GM18873 (cell line): ENCODE measurements around the gene CHAD.

Source experiments
- ATAC-seq: cut with Tn5 transposase; IDR thresholded peaks from one replicate; pipeline ENCODE4 v1.9.1; 2021; ENCODE audit warnings: mild to moderate bottlenecking, moderate library complexity, moderate number of reproducible peaks; ENCODE audit not compliant: unreplicated experiment, low FRiP score

Gene CHAD

GRCh38 chr17:50495217-50495823 is 26.6 kb upstream of the CHAD start:
- ATAC-seq, result no peak

- ATAC-seq, result no peak
These were observed 25.1 kb upstream of the CHAD start for GRCh38 chr17:50493744-50494143.

GRCh38 chr17:50492214-50492613 is 23.5 kb upstream of the CHAD start:
- no peak for ATAC-seq

GRCh38 chr17:50491505-50491904 is 22.8 kb upstream of the CHAD start:
- ATAC-seq, result no peak

GRCh38 chr17:50488880-50489279 is 20.2 kb upstream of the CHAD start:
- no peak for ATAC-seq

DNA sequence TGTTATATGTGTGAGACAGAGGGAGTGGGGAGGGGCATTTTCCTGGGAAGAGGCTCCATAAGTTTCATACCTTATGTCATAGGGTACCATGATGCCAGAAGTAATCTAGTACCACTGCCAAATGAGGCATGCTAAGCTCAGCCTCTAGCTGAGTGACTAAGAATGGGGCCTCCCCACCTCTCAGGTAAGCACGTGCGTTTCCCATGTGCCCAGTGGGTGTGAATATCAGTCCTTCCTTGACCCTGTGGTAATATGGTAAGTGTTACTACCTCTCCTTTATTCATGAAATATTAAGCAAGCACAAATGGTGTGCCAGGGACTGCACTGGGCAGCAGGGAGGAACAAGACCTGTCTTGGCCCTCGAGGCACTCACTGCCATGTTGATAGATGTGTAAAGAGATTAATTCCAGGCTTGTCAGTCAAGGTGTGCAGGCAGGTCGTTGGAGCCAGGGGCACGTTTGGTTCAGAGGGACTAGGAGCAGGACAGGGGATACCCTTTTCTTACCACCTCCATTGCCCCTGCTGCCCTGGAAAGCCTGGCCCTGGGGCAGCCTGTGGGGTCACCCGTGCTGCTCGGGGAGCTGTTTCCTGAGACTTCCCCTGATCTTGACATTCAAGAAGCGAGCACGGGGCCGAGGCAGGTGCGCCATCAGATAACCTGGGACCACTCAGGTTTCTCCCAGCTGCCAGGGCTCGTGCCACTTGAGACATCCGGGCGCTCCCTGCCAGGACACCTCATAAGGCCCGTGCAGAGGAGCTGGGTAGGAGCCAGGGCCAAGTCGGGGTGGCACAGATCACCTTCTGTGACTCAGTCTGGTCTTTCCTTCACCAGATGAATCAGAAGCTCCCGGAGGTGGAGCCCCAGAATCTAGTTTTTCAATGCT is 18.8 kb upstream of the CHAD start:
- no peak for ATAC-seq

DNA sequence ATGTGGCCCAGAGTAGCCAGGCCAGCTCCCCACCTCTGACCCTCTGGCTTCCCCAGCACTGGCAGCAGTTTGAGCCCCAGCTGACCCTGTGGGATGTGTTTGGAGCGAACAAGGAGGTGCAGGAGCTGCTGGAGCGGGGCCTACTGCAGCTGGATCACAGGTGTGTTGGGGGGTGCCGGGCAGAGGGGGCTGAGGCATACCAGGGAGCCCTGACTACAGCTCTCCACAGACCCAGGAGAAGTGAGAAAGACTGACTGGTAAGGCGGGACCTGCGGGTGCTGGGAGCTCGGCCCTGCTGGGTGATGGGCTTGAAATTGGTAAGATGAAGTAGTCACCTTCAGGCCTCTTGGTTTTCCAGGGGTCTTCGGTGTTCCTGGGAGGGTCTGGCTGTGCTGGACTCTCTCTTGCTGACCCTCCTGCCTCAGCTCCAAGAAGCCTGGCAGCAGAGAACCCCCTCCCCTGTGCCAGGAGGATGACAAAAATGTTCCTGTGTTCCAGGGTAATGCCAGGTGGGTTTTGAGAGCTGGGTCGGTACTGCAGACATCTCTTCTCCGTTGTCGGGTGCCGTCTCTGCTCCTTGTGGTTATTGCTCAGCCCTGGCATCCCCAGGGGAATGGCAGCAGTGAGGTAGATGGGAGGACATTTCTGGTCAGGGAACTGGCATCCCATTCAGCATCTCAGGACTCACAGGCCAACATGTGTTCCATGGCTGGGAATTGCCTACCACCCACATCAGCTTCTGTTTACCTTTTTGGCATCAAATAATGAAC is 15.9 kb upstream of the CHAD start:
- ATAC-seq, result no peak

GRCh38 chr17:50483266-50483665 is 14.6 kb upstream of the CHAD start:
- ATAC-seq, result no peak

DNA sequence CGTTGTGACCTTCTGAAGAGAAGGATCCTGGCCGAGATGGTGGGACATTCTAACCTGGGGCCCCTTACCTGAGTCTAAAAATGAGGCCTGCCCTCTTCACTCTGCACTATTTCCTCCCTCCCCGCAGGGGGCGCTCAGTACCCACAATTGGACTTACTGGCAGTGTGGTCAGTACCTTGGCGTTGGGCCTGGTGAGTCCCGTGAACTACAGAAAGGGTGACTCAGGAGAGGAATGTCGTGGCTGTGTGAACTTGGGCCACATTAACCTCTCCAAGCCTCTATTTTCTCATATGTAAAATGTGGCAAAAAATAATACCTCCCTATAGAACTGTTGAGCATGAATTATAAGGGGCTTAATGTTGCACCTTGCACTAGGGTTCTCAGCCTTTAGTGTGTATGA is 13.8 kb upstream of the CHAD start:
- ATAC-seq, result no peak

DNA sequence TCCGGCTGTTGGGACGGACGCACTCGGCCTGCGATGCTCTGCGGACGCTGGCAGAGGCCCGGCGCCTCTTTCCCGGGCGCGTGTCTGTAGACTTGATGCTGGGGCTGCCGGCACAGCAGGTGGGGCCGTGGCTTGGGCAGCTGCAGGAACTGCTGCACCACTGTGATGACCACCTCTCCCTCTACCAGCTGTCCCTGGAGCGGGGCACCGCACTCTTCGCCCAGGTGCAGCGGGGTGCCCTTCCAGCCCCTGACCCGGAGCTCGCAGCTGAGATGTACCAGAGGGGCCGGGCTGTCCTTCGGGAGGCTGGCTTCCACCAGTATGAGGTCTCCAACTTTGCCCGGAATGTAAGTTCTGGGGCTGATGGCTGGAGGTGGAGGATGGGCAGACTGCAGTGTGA is 13.4 kb upstream of the CHAD start:
- no peak for ATAC-seq

DNA sequence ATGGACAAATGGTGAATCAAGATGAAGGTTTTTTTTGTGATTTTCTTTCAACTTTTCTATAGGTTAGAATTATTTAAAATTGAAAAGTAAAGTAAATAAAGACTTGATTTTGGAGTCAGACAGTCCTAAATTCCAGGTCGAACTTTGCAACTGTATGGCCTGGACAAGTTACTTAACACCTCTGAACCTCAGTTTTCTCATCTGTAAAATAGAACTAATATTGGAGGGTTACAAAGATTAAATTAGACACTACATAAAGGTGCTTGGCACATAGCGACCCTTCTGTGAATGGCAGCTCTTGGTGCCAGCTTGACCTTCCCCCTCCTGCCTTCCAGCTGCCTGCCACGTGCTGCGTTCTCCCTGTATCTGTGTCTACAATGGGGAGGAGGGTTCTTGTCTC is 13.0 kb upstream of the CHAD start:
- ATAC-seq, result no peak

- ATAC-seq, result no peak
These were observed 12.3 kb upstream of the CHAD start for GRCh38 chr17:50480854-50481490.

DNA sequence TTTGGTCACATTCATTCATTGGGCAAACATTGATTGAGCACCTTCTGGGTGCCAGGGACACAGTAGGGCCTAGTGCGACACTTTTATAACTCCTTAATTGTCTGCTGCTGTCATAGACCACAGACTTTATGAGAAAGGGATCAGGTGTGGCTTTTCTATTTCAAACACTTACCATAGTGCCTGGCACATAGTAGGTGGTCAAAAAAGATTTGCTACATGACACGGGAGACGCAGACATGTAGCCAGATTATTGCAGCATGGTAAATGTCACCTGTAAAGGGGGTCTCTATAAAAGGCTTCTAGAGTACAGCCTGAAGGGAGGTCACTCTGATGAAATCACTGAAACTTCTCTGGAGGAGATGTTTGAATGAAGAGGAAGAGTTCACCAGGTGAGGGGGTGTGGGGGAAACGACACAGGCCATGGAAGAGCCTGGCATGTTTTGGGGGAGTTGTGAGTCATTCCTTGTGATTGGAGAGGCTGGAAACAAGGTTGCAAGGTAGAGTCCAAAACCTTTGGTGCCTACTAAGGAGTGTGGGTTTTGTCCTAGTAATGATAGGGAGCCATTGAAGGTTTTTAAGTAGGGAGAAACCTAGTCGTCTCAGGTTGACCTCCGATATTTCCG is 11.6 kb upstream of the CHAD start:
- no peak for ATAC-seq

- ATAC-seq, result no peak
These were observed 11.0 kb upstream of the CHAD start for GRCh38 chr17:50479522-50480141.

DNA sequence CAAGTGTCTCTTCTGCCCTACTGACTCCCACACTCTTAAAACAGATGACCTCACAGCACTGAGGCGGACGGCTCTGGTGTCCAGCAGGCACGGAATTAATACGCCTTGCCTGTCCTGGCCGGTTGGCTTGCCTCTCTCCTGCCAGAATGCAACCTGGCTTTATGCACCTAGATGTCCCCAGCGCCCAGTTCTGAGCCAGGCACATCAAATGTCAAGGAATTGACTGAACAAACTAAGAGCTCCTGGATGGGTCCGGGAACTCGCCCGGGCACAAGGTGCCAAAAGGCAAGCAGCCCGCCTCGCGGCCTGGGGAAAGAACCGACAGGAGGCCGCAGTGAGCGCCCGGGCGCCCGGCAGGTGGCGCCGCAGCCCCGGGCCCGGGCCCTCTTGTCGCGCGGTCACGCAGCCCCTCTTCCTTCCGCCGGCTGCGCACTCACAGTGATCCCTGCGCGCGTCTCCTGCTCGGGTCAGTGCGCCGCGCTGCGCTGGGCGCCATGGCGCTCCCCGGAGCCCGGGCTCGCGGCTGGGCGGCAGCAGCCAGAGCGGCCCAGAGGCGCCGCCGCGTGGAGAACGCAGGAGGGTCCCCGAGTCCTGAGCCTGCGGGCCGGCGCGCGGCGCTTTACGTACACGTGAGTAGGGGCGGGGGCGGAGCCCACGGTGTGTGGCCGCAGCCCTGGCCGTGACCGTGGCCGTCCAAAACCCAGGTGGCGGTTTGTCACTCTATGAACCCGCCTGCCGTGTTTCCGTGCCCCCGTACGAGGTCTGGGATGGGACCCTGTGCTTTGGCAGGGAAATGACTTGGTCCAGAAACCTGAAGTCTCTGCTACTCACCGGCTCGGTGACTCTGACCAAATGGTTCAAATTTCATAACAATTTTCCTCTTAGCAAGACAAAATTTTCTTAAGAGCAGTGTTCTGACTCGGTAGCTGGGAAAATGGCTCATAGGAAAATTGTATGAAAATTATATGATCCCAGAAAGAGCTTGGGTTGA is 10.0 kb upstream of the CHAD start, which contains the start of gene RSAD1:
Gene RSAD1, plus strand, starts transcription at position 470 of the 991 bp plus-strand sequence. Its CDS starts 25 bp downstream, at position 495.
- peak; percentile 67 for ATAC-seq

- ATAC-seq, result no peak
These were observed 9.3 kb upstream of the CHAD start for GRCh38 chr17:50477976-50478375.

GRCh38 chr17:50476545-50477315 is 8.1 kb upstream of the CHAD start:
- no peak for ATAC-seq
